Measurements from ENCODE around the gene CFI.

CFI gene

DNA sequence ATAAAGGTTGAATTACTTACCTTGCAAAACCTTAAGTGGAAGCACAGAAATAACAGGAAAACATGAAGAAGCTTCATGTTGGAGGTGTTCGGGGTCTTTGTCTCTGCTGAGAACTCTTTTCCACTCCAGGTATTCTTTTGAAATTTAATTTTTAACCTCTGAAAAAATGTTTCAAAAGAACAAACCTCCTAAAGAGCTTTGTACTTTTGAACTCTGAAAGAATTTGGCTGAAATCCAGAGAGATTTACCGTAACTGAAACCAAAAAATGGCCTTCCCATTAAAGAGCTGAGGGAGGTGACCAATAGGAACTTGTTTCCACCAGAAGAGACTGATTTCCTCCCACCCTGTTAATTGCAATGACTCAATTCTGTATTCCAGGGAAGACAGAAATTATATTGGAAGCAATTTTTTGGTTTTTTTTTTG is at the start of gene CFI:
Gene CFI (minus strand): TSS at position 105 of the 425 bp plus-strand sequence. CDS start 28 bp downstream, at position 77.
- peak; percentile 47 for DNase-seq

DNA sequence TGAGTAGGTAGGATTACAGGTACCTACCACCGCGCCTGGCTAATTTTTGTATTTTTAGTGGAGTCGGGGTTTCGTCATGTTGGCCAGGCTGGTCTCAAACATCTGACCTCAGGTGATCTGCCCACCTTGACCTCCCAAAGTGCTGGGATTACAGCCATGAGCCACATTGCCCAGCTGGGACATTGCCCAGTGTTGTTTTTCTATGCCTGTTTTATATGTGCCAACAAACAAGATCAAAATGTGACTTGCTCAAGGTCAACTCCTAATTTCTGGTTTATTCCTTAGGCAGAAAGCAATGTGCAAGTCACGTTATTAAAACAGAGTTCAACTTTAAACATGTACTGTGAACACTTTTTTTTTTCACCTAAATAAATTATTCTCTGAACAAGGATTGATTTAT is 48.8 kb upstream of the CFI start:
- DNase-seq: no peak

DNA sequence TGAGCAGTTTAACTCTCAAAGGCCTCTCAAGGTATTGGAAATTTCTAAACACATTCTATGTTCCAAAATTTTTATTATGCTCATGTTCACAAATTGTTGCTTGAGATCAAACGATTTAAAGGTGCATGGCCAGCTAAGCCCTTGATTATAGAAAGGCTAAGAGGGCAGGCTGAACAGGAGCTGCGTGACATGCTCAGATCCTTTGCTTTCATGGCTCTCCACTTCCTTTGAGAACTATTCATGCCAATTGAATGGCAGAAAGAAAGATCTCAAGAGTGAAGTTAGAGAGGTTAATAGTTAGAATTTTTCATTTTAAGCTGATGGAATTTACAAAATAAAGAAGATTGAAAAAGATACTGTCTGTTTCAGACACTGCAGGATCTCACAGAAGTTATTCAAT is 46.7 kb upstream of the CFI start:
- no peak for DNase-seq

DNA sequence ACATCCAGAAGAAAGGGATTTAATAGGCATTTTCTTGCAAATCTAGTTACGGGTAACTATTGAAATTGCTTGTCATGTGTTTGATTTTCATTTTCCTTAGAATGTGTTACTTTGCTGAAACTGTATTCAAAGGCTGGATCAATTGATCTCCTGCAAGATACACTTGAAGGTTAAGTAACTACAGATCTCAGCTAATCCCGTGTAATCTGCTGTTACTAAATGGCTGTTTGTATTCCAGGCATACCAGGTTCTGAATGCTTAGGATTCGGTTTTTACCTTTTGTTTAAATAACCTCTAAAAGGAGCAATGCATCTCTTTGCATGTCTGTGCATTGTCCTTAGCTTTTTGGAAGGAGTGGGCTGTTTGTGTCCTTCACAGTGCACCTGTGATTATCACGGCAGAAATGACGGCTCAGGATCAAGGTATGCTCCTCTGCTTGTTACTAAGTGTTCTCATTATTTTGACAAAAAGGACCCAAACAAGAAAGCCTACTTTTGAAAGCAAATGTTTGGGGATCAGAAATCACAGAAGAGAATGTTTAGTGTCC is 46.2 kb upstream of the CFI start, which contains the start of gene LRIT3:
Gene LRIT3 (plus strand): TSS at position 212 of the 547 bp plus-strand sequence. CDS start 95 bp downstream, at position 307.
- DNase-seq: no peak

DNA sequence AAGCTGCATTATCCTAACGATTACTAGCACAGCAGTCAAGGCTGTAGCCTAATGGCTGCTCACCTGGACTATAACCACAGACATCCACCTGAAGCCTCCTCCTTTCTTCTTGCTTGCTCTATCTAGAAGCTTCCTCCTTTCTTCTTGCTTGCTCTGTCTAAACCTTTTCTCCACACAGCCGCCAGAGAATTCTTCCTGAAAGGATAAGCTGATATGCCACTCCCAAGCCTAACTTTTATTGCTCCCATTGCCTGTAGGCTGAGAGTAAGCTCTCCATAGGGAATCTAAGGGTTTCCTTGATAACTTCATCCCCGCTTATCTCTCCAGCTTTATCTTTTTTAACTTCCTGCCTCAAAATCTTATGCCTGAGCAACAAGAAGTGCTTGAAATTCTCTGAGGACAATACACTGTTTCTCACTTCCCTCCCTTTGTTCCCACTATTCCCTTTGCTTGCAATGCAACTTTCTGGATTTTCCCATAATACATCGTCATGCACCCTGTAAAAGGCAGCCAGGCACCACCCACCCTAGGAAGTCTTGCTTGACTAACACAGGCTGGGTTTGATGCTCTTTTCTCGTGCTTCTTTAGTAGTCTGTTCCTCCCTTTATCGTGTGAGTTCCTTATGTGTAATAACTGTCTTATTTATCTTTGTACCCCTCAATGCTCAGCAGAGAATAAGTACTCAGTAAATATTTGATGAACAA is 44.7 kb upstream of the CFI start:
- no peak for DNase-seq

DNA sequence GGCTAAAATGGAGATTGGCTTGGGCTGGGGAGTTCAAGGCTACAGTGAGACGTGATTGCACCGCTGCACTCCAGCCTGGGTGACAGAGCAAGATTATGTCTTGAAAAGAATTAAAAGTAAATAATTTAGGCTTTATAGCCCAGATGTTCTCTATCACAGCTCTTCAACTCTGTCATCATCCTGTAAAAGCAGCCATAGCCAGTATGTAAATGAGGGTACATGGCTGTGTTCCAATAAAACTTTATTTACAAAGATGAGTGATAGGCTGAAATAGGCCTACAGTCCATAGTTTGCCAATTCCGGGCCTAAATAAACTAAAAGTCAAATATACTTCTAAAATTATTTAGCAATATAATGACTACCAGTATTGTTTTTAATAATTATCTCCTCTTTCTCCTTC is 35.2 kb upstream of the CFI start:
- DNase-seq: no peak

DNA sequence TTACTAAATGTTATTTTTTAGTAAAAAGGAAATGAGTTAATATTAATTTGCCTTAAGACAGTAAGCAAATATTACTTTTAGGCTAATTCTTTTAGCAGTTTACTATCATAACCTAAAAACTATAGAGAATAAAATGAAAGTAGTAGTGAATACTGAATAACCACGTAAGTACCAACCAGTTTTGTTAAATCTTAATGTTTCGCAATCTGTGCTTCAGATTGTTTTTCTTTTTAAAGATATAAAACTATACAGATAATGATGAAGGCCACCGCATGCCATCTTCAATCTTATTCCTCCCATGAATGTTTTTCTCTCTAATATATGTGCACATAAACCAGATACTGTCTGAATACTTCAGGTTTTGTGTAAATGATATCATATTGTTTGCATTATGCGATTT is 32.0 kb upstream of the CFI start:
- no peak for DNase-seq

DNA sequence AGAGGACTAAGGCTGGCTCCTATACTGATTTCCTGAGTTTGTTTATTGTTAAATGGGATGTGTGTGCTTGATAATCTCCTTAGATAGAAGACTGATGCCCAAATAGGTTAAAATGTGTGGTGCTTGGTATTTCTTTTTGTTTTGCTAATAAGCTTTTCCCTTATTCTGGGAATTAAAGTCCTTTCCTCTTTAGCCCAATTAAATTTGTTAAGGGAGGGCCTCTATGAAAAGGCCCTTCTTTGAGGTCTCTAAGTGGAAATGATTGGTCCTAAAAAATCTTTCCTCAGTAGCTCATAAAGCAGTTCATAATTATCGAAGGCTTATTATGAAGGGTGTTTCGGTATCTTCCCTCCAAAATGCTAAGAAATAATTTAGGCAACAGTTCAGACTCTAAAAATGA is 25.9 kb upstream of the CFI start, which contains the start of gene RRH:
Gene RRH (plus strand): TSS at position 301 of the 400 bp plus-strand sequence. CDS start 56 bp downstream, at position 357.
- DNase-seq: no peak

DNA sequence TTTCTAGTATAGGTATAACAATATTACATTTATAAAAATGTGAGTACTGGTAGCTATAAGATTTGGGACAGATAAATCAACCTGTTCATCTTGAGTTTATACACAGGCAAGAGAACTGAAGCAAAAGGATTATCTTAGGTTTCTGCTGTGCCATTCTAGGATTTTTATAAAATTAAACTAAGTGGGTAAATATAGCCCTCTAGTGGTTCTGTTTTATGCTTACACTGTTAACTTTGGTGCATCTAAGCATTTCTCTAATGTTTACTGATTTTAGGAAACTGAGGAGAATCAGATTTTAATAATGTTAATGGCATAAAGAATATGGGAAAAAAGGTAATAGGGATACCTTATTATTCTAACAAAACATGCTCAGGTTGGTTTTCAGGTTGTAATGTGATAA is 24.9 kb upstream of the CFI start:
- peak; percentile 3 for DNase-seq

DNA sequence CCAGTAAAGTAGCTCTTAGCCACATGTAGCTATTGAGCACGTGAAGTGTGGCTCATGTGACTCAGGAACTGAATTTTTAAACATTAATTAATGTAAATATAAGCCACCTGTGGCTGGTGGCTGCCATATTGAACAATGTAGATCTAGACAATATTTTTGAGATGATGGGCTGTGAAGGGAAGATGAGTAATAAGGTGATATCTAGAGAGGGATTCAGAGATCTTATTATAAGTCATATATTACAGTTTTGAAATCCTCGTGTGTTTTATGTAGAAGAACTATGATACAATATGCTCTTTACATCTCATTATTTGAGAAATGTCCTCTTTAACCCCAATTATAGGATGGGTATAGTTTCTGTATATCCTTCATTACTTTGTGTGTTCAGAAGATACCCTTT is 19.4 kb upstream of the CFI start:
- DNase-seq: no peak

DNA sequence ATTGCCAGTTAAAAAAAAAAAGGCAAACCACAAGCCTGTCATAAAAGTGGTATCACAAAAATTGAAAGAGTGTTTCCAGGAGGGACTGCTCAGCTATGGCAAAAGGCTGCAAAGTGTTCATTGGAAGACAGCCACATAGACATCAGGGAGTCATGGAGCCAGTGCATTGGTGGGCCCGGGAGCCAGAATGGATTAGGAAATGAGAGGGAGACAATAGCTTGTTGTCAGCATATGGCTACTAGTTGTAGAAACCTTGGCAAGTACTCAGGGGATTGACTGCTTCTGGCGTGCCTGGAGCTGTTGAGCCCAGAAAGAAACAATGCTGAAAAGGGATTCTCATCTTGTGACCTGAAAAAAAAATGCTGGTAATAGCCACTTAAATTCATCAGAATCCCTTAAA is 18.8 kb upstream of the CFI start:
- no peak for DNase-seq

DNA sequence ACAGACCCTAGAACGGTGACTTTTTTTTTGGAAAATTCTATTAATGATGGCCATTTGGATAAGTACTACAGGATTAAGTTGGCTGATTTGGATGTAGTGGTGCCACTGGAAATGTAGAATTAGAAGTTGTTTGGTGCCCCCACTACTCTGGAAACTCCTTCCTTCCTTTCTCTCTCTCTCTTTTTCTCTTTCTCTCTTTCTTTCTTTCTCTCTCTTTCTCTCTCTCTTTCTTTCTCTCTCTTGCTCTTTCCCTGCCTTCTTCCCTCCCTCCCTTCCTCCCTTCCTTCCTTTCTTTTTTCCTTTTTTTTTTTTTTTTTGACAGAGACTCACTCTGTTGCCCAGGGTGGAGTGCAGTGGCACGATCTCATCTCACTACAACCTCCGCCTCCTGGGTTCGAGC is 16.5 kb upstream of the CFI start:
- no peak for DNase-seq

DNA sequence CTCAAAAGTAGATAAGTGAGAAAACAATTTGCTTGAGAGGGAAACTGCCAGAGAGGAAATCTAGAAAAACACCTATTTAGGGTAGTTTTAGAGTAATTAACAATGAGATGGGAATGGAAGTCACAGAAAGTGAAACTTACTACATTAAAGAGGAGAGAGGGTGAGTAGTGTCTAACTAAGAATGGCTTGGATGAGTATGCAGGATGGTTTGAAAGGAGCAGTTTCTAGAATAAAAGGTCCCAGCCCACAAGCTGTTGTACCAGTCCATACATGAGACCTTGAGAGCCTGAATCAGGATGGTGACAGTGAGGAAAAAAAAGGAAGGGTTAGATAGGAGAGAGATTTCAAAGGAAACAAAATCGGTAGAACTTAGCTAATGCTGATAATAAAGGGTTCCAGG is 15.1 kb upstream of the CFI start:
- DNase-seq: no peak

DNA sequence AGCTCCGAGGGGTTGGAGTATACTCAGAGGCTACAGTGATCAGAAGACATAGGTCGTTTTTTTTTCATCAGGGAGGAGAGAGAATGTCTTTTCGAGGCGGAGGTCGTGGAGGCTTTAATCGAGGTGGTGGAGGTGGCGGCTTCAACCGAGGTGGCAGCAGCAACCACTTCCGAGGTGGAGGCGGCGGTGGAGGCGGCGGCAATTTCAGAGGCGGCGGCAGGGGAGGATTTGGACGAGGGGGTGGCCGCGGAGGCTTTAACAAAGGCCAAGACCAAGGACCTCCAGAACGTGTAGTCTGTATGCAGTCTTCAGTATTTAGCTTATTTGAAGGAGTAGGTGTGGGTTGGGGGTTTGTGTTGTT is 14.3 kb upstream of the CFI start:
- peak; percentile 26 for DNase-seq

DNA sequence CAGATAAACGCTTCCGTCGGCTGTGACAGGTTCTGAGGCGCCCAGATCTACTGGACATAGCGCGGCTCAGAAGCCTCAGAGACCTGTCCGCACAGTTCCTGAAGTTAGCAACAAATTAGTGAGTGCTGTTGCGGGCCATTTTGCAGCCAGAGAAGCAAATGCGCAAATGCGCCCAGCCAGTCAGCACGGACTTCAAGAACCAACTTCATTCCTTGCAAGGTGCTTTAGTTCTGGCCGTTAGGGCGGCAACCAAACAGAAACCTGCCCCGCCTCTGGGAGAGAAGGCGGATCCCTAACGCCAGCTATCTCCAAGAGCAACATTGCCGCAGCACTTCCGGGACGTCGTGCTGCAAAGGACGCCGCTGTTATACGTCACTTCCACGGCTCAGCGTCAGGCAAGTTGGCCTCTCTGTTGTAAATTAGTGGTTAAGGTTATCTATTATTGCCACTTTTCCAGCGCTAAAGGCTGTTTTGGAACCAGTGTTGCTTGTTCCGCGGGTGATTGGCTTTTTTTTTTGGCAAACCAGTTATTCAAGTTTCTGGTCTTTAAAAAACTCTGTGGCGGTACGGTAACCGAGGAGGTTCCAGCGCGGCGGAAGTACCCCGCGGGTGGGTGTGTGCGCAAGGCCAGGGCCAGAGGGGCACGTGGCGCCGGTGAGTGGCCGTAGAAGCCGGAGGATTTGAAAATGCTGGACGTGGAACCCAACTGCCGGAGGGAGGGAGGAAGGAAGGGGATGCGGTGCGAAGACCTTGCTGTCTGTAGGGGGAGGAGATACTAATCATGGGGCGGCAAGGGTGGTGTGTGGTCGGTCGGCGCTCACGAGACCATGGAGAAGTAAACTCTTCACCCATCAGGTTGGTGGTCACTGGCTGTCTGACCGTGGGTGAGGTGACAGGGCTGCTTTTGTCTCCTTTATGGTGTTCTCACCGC is 13.6 kb upstream of the CFI start, which contains the start of gene GAR1:
Gene GAR1 (plus strand): TSS at position 612 of the 931 bp plus-strand sequence. CDS start 403 bp downstream, outside the sequence.
- DNase-seq: peak; percentile 91

DNA sequence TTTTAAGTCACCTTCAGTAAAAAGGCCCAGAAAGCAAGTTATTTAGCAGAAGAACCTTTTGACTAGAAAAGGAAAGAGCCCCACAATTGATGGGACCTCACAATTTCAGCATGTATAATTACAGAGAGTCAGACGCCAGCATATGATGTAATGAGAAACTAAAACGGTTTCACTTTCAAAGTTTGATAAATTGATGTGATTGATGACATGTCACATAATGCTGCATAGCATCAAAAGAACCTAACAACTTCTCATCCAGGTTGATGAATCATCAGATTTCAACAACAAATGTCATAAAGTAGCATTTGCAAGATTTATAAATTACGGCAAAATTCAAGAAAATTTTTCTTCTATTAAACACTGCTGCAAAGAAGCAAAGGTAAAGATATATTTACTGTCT is 9.9 kb upstream of the CFI start:
- DNase-seq: peak; percentile 2

DNA sequence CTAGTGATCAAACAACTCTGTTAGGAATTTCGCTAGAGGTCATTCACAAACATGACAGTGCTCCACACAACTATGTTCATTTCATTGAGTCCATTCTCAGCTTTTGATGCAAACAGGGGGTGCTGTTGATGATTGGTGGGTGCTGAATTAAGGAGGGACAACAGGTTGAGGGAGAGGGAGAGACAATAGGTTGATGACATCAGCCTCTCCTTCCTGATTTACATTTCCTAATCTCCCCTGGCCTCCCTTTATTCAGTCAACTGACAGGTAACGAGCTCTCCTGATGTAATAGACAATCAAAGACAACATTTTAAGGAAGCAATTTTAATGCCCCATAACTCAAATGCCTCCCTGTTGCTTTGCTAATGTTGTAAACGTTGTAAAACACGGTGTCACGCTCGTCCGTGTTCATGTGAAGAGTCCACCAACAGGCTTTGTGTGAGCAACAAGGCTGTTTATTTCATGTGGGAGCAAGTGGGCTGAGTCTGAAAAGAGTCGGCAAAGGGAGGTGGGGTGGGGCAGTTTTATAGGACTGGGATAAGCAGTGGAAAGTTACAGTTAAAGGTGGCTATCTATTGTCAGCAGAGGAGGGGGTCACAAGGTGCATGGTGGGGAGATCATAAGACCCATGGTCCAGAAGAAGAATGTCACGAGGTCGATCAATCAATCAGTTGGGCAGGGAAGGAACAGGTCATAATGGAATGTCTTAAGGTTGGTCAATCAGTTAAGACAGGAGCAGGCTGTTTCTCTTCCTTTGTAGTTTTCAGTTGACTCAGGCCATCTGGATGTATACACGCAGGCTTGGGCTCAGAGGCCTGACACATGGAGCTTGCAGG is 9.0 kb upstream of the CFI start:
- DNase-seq: no peak

DNA sequence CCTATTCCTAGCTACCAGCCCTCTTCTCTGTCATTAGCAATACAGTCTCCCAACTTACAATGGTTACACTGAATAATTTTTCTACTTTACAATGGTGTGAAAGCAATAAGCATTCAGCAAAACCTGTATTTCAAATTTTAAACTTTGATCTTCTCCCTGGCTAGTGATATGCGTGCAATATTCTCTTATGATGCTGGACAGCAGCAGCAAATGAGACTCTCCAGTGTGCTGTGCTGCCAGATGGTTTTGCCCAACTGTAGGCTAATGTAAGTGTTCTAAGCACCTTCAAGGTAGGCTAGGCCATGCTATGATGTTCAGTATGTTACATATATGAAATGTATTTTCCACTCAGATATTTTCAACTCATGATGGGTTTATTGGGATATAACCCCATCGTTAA is 7.9 kb upstream of the CFI start:
- no peak for DNase-seq

DNA sequence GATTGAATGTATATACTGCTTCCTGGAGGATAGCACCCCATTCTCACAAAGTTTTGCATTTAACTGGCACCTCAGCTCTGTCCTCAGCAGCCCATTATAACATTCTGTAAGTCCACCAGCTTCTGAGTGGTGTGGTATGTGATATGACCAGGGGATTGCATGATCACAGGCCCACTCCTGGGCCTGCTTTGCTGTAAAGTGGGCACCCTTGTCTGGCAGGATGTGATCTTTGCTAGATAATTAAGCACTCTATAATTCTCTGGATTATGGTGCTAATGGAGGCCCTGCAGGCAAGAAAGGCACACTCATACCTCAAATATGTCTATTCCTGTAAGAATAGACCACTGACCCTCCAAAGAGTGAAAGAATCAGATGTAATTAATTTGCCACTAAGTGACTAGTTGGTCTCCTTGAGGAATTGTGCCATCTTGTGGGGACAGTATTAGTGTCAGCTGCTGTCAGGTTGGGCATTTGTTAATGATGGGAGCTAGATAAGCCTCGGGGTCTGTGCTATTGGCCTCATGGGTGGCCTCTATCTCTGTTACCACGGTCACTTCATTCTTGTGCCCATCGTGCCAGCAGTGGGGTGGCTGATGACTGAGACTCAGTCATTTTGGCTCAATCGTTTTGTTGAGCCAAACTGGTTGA is 2.2 kb upstream of the CFI start:
- peak; percentile 59 for DNase-seq

DNA sequence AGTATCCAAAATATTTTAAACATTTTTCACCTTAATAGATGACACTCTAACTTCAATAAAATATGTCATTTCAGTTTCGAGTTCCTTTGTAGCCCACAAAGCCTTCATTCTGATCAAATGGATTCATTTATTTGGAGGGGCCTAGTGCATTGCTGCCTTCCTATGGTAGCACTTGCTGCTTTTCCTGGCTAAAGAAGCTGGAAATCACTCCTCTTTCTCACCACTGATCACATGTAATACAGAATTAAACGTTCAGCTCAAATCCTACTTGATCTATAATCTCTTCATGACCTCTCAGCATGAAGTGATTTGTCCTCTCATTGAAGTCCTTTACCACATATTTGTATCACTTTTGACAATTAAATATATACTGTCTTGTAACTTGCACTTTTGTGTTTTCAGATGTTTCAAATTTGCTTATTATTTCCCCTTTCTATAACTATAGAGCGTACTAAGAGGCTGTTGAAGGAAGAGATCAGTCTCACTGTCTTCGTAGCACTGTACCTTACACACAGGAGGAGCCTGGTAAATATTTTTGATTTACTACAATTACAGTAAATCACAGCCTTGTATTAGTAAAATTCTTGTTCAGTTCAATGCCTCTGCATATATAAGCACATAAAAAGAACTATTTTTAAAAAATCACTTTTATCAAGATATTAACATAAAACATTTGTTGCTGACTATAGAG is 555 bp downstream of the CFI start:
- no peak for DNase-seq

DNA sequence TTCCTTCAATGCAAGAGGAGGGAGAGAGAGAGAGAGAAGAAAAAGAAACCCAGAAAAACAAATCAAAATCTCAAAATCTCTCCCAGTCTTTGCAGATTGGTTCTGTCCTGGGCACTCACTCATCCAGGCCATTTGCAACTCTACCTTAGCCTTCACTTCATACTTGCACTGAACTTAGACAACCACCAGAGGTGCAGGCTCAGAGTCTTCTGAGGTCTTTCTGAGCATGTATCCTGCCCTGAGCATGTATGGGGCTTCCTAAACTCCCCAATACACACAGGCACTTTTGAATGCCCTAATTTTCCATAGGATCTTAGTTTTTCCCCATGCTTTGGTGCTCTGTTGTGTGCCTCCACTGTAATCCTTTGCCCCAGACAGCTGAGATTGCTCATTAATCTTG is 2.9 kb downstream of the CFI start:
- no peak for DNase-seq

DNA sequence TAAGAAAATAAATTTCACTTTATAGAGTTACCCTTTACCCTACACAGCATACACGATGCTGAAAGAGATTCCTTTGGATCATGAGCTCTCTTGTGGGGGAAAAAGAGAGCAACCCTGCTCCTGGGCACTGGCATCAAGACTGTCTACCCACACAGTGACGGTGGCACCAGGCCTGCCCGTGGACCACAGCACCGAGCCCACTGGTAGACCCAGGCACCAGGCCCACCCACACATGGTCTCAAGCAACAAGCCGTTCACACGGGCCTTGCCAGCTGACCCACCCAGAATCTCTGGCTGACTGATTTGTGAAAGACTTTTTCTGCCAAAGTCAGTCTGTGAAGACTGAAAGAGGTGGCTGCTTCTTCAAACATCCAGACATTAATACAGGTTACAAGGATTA is 6.7 kb downstream of the CFI start:
- DNase-seq: no peak
